ENCODE data around the gene GPER1.

The GPER1 gene

GRCh38 chr7:1058821-1059199 is 29.1 kb upstream of the GPER1 start:
- peak; percentile 73 for DNase-seq (ENCODE audit: low read depth)
- no peak overlapping the region for H3K4me3 ChIP-seq (ENCODE audit: low read length)
- TF ChIP-seq CTCF (conservative IDR thresholded peaks at IDR 0.05; ENCODE audit: low read length), result no peak; the same call in 1 of the 2 replicates

GRCh38 chr7:1059200-1060091 is 28.5 kb upstream of the GPER1 start:
- no peak for TF ChIP-seq CTCF (conservative IDR thresholded peaks at IDR 0.05; ENCODE audit: low read length)
- DNase-seq (ENCODE audit: low read depth), result no peak
- no peak overlapping the region for H3K4me3 ChIP-seq (ENCODE audit: low read length)

GRCh38 chr7:1060315-1061072 is 27.4 kb upstream of the GPER1 start:
- TF ChIP-seq CTCF (conservative IDR thresholded peaks at IDR 0.05; ENCODE audit: low read length), result no peak
- no peak overlapping the region for H3K4me3 ChIP-seq (ENCODE audit: low read length)
- peak; percentile 21 for DNase-seq (ENCODE audit: low read depth)

GRCh38 chr7:1061180-1061579 is 26.7 kb upstream of the GPER1 start:
- DNase-seq (ENCODE audit: low read depth), result no peak
- no peak for TF ChIP-seq CTCF (conservative IDR thresholded peaks at IDR 0.05; ENCODE audit: low read length)
- H3K4me3 ChIP-seq (ENCODE audit: low read length), result no peak overlapping the region

DNA sequence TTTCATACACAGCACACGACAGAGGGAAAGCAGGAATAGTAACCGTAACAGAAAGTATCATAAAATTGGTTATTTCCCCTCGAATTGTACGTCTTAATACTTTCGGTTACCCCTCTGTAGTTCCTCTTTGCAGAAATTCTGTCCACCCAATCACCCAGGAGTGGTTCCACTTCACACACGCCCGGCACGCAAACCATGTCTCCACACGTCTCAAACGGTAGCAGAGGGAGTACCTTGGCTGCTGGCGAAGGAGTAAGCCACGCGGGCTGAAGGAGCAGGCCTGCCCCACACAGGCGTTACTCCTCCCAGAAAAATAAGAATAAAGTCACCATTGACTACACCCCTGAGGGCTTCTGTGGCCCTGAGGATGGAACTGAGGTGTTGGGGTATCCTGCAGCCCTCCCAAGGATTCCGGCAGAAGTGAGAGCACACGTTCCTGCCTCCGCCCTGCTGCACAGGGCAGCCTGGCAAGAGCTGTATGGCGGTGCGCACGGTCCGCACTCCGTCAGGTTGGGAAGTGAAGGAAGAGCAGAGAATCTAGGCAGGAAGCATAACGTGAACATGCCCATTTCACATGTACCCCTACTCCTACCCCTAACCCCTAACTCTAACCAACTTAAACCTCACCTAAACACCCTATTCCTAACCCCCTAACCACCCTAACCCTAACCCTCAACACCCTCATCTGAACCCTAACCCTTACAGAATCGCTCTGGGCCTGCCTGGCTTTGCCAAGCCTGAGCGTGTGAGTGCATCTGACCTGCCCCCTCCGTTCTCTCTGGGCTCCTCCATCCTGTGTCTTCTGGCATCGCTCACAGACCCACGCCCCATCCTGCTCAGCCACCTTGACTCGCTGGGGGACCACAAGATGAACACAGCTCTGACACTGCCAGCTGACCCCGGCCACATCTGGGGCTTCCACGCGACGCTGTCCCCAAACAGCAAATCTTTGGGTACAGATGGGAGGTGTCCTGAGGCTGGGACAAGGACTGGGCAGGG is 25.3 kb upstream of the GPER1 start:
- H3K4me3 ChIP-seq (ENCODE audit: low read length), result no peak overlapping the region
- TF ChIP-seq CTCF (conservative IDR thresholded peaks at IDR 0.05; ENCODE audit: low read length), result no peak
- DNase-seq (ENCODE audit: low read depth), result no peak

DNA sequence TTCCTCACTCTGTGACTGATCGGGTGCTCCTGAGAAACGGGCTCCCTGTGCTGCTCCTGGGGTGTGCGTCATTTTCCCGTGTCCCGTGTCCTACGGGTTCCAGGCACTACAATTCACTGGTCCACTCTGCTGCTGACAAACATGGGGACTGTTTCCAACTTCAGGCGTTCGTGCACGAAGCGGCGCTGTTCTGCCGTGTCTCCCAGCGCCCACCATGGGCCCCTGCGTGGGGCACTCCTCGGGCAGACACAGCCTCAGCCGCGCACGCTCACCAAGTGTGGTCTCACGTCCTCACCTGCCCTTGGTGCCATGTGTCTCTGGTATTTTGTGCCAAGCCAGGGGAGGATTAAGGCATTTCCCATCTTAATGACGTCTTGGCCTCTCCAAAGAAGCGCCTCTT is 24.6 kb upstream of the GPER1 start:
- no peak overlapping the region for H3K4me3 ChIP-seq (ENCODE audit: low read length)
- no peak for TF ChIP-seq CTCF (conservative IDR thresholded peaks at IDR 0.05; ENCODE audit: low read length)
- DNase-seq (ENCODE audit: low read depth), result no peak

Data from AG10803 (cell line).